Subcutaneous preadipocyte (primary cell): ENCODE data around the gene PDE6B. TPM values are rescaled to one million over a fixed set of nuclear protein-coding genes. Genes with fewer than 3 reads are reported as not detected.

Source experiments
- total RNA-seq: library from RNA; depleted of rRNA; stranded (reverse); fragments of >200 nt; gene quantifications from 2 replicates; pipeline ENCODE4 v1.2.3, GENCODE V29; 2012

Gene PDE6B
- 0.37 and 0.39 TPM in 2 replicates for total RNA-seq

GRCh38 chr4:624705-625590 lies at the start of gene PDE6B:
Gene PDE6B (plus strand): TSS chr4:625573. CDS start chr4:625627, 54 bp downstream.

GRCh38 chr4:576245-576821 lies 49.0 kb upstream of the PDE6B start, which contains the start of gene TMEM271:
Gene TMEM271 (minus strand): TSS chr4:576295. CDS start chr4:576062, 233 bp downstream.

DNA sequence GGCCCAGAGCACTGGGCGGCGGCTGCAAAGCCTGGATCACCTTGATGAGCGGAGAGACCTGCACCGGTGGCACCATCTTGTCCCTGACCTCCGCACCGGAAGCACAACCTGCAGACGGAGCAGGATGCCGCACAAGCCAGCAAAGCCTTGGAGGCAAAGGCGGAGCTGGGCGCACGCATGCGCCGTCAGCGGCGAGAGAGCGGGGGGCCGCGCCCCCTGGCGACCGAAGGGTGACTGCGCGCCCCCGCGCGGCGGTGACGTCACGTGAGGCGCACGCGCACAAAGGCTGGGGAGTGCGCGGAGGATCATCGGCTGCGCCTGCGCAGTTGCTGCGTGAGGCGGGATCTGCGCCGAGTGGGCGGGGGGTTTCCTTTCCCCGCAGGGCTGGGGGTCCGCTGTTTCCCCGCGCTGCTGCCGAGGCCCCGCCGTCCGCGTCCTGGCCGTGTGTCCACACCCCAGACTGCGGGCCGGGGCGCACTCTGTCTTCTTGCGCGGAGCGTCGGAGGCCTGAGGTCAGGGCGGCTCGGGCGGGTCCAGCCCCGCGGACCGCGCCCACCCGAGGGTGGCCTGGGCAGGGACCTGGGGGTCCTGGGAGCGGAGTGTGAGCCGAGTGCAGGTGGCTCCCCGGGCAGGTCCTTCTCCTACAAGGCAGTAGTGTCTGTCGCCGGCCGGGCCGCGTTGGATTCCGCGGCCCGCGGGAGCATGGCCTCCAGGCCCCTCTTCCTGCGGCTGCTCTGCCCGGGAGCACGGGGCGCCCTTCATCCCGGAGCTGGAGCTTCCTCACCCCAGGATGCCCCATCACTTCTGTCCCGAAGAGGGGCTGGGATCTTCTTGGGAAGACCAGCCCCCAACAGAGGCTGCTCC lies 49.0 kb downstream of the PDE6B start, which contains the start of the genes ATP5ME and MYL5:
Gene ATP5ME (minus strand): TSS at position 105 of the 864 bp plus-strand sequence. CDS start 29 bp downstream, at position 76.
Gene MYL5 (plus strand): TSS at position 371 of the 864 bp plus-strand sequence. CDS start 3,485 bp downstream, outside the sequence.

DNA sequence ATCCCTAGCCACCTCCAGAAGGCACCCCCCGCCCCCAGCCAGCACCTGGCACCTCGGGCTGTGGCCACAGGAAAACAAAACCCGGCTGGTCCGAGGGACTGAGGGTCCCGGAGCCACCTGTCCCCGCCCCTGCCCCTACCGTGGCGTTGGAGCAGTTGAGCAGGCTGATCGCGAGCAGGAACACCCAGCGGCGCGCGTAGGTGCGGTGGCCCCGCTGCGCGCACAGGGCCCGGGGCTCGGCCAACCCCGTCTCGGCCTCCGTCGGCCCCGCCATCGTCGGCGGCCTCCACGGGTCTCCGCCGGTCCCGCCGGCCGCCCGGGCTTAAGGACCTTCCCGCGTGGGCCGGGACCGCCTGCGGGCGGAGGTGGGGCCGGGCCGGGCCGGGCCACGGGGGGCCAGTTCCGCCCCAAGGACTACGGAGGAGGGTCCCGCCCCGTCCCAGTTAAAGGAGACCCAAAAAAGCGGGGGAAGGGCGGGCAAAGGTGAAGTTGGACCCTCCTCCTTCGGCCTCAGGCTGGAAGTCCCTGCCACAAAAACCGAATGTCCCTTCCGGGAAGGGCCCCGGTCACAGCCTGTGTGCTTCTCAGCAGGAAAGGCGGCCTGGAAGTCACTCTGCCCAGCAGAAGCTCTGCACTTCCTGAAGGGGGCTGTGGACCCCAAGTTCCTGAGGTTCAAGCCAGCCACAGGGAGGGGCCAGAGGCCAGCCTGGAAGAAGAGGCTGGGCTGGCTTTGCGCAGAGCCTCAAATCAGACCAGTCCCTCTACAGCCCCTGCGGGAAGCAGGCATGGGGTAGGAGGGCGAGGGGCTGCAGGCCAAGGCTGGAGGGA lies 63.7 kb downstream of the PDE6B start, which contains the start of gene SLC49A3:
Gene SLC49A3 (minus strand): TSS at position 298 of the 828 bp plus-strand sequence. CDS start 24 bp downstream, at position 274.

DNA sequence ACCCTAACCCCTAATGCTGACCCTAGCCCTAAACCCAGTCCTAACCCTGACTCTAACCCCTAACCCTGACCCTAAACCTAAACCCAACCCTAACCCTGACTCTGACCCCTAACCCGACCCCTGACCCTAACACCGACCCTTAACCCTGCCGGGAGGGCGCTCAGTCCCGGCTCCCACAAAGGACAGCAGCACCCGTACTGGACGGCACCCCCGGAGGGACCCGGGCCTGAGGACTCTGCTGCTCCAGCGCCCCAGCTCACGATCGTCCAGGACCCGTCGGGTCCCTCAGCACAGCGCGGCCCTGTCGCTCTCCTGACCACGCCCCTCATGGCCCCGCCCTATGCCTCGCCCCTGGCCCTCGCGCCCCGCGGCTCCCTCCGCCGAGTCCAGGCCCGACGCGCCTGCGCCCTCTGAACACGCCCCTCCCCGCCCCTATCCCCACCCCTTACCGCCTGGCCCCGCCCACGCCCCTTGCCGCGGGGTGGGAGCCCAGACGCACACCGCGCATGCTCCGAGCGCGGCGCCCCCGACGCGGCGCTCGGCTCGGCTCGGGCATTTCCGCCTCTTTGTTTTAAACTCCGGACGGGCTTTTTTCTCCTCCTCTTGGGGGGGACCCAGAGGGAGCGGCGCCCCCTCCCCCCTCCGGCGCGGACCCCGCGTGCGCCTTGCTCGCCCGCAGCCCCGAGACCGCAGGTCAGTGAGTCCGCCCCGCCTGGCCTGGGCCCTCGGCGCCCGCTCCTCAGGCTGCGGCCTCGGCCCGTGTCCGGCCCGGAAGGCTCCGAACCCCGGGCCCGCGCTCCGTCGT lies 80.1 kb downstream of the PDE6B start, which contains the start of gene PCGF3:
Gene PCGF3 (plus strand): TSS at position 555 of the 805 bp plus-strand sequence. CDS start 27,849 bp downstream, outside the sequence.

Other genes with a start within 250 kb of the PDE6B start
- 14.3 and 16.6 TPM in 2 replicates for gene ZNF721, start 126.4 kb upstream of the PDE6B start, total RNA-seq
- gene PIGG, start 126.4 kb upstream of the PDE6B start, total RNA-seq = 31.9 and 32.7 TPM in 2 replicates
- not detected in 2 replicates for gene TMEM271, start 49.3 kb upstream of the PDE6B start, total RNA-seq
- 90.9 and 122 TPM in 2 replicates for gene ATP5ME, start 48.7 kb downstream of the PDE6B start, total RNA-seq
- 9.9 and 14.5 TPM in 2 replicates for gene MYL5, start 49.0 kb downstream of the PDE6B start, total RNA-seq
- gene SLC49A3, start 63.6 kb downstream of the PDE6B start, total RNA-seq = 6.8 and 15.1 TPM in 2 replicates
- gene PCGF3, start 80.3 kb downstream of the PDE6B start, total RNA-seq = 24.0 and 28.7 TPM in 2 replicates
- not detected in 2 replicates for gene CPLX1, start 200.6 kb downstream of the PDE6B start, total RNA-seq